Keratinocyte (primary cell): Measurements from ENCODE around the gene CACUL1. TPM values are rescaled to one million over a fixed set of nuclear protein-coding genes. Genes with fewer than 3 reads are reported as not detected.

Experiments used
- DNase-seq: peaks from one replicate; pipeline ENCODE4 v3.0.0-alpha.2; 2011; ENCODE audit warnings: low read depth, missing footprints, low spot score
- FAIRE-seq: peaks from 2 replicates; lab custom pipeline; 2011; peaks lifted over from hg19 to GRCh38; lab: Jason Lieb, UNC
- H2AFZ ChIP-seq: 2 replicates; pipeline ENCODE4 v1.6.0; 2012; ENCODE audit warnings: low read length, control low read depth, inconsistent platforms; ENCODE audit not compliant: control insufficient read depth
- H3K27ac ChIP-seq: 2 replicates; pipeline ENCODE4 v1.5.1; 2011; ENCODE audit warnings: low read length; ENCODE audit not compliant: control insufficient read depth, insufficient read depth
- H3K27me3 ChIP-seq: 3 replicates; pipeline ENCODE4 v1.6.0; 2011; ENCODE audit warnings: low read length; ENCODE audit not compliant: control insufficient read depth, insufficient read depth; ENCODE audit errors: extremely low read depth
- H3K36me3 ChIP-seq, 2 experiments: 2 replicates in 1 of 2; 3 replicates in 1 of 2; pipeline ENCODE4 v1.5.1; 2011; ENCODE audit warnings: low read length in 2 of 2, mild to moderate bottlenecking in 1 of 2; ENCODE audit not compliant: control insufficient read depth in 2 of 2, insufficient read depth in 2 of 2; ENCODE audit errors: extremely low read depth in 1 of 2
- H3K4me1 ChIP-seq: 3 replicates; pipeline ENCODE4 v1.5.1; 2011; ENCODE audit warnings: low read length; ENCODE audit not compliant: control insufficient read depth, insufficient read depth; ENCODE audit errors: extremely low read depth
- H3K4me2 ChIP-seq: 3 replicates; pipeline ENCODE4 v1.6.0; 2011; ENCODE audit warnings: low read depth, low read length; ENCODE audit not compliant: control insufficient read depth, insufficient read depth; ENCODE audit errors: extremely low read depth
- H3K4me3 ChIP-seq, 3 experiments: fragments of 200-600 bp in 1 of 3; sonication (generic) in 1 of 3; 2 replicates in 2 of 3; 3 replicates in 1 of 3; pipeline ENCODE4 v1.5.1; 2011 to 2016; ENCODE audit warnings: low read length in 3 of 3, mild to moderate bottlenecking in 3 of 3, control low read depth in 2 of 3, inconsistent platforms in 1 of 3, low read depth in 1 of 3, mixed read lengths in 1 of 3, mixed run types in 1 of 3, moderate library complexity in 1 of 3; ENCODE audit not compliant: control insufficient read depth in 2 of 3, insufficient read depth in 2 of 3; ENCODE audit errors: extremely low read depth in 1 of 3
- H3K79me2 ChIP-seq: 2 replicates; pipeline ENCODE4 v1.6.0; 2012; ENCODE audit warnings: low read length; ENCODE audit not compliant: control insufficient read depth, insufficient read depth
- H3K9ac ChIP-seq: 3 replicates; pipeline ENCODE4 v1.6.0; 2011; ENCODE audit warnings: low read length; ENCODE audit not compliant: control insufficient read depth, insufficient read depth; ENCODE audit errors: extremely low read depth
- H3K9me1 ChIP-seq: 3 replicates; pipeline ENCODE4 v1.6.0; 2011; ENCODE audit warnings: low read length; ENCODE audit not compliant: control insufficient read depth, insufficient read depth; ENCODE audit errors: extremely low read depth
- H3K9me3 ChIP-seq: 2 replicates; pipeline ENCODE4 v1.5.1; 2012; ENCODE audit warnings: low read depth, low read length; ENCODE audit not compliant: control insufficient read depth
- H4K20me1 ChIP-seq: 3 replicates; pipeline ENCODE4 v1.6.0; 2011; ENCODE audit warnings: low read length; ENCODE audit not compliant: control insufficient read depth, insufficient read depth; ENCODE audit errors: extremely low read depth
- CTCF ChIP-seq, 3 experiments: IDR thresholded peaks in 1 of 3; conservative IDR thresholded peaks in 1 of 3; optimal IDR thresholded peaks in 1 of 3; 2 replicates in 2 of 3; 3 replicates in 1 of 3; pipeline versions ENCODE3 to v1.5.1; 2011; ENCODE audit warnings: low read length in 3 of 3, mild to moderate bottlenecking in 3 of 3, moderate library complexity in 2 of 3, control low read depth in 1 of 3, inconsistent platforms in 1 of 3; ENCODE audit not compliant: insufficient read depth in 2 of 3; ENCODE audit errors: extremely low read depth in 1 of 3
- EZH2 ChIP-seq: IDR thresholded peaks from one replicate; pipeline ENCODE4 v1.6.1; 2012; ENCODE audit warnings: inconsistent platforms, mild to moderate bottlenecking, low read length, moderate library complexity
- dilution Hi-C: fragments of 300-500 bp; cut with MboI; formaldehyde crosslinking; loops from one replicate; pipeline ENCODE4 v1.7.0; 2020; ENCODE audit warnings: low sequenced_read_pairs; ENCODE audit not compliant: extremely low pct_ligation_motif_present
- polyA plus RNA-seq, 5 experiments: library from polyadenylated mRNA; depleted of rRNA in 3 of 5; stranded (reverse) in 3 of 5; stranded (forward) in 1 of 5; unstranded in 1 of 5; fragments of >200 nt; gene quantifications; 1 replicate in 1 of 5; 2 replicates in 3 of 5; 3 replicates in 1 of 5; pipeline versions ENCODE4 v1.2.1 to v1.2.3, GENCODE V29; 2011 to 2012; ENCODE audit warnings: missing spikeins in 2 of 5, low read depth in 1 of 5, low replicate concordance in 1 of 5

CACUL1 gene
- polyA plus RNA-seq, 1 donor (not counting 4 experiments of a cell fraction or from before 2014, with no cell fraction given): 36.5 TPM

- TF ChIP-seq CTCF (optimal IDR thresholded peaks at IDR 0.05 in 1 of 3, IDR thresholded peaks at IDR 0.05 in 1 of 3, conservative IDR thresholded peaks at IDR 0.05 in 1 of 3; ENCODE audit: extremely low read depth in 1 of 3, insufficient read depth in 2 of 3, low read length in 3 of 3) (no peak), EZH2 (no peak)
- DNase-seq (no peak), FAIRE-seq (no peak)
- Histone ChIP-seq H3K27ac (no peak overlapping the region), H3K9me3 (no peaks in the 10 kb centered on the region), H3K9ac (no peak overlapping the region), H3K4me1 (peaks cover 7% of the 10 kb centered on the region), H3K27me3 (no peaks in the 10 kb centered on the region), H3K4me2 (no peak overlapping the region), H3K9me1 (no peaks in the 10 kb centered on the region), H3K4me3 (no peak overlapping the region), H3K79me2 (peaks cover 18% of the 10 kb centered on the region), H3K36me3 (peaks cover 5 to 7% of the 10 kb centered on the region in 2 experiments), H4K20me1 (no peaks in the 10 kb centered on the region), H2AFZ (no peak overlapping the region)
- dilution Hi-C loops: loop anchor here (25.0 kb wide), 1 partner anchor 308 kb away; no protein-coding TSS in a partner anchor
These were observed 50.1 kb downstream of the CACUL1 start for GRCh38 chr10:118704711-118705110.

GRCh38 chr10:118701529-118702323 lies 53.0 kb downstream of the CACUL1 start:
- TF ChIP-seq CTCF (optimal IDR thresholded peaks at IDR 0.05 in 1 of 3, IDR thresholded peaks at IDR 0.05 in 1 of 3, conservative IDR thresholded peaks at IDR 0.05 in 1 of 3; ENCODE audit: extremely low read depth in 1 of 3, insufficient read depth in 2 of 3, low read length in 3 of 3) (no peak), EZH2 (no peak)
- Histone ChIP-seq H3K27me3 (no peaks in the 10 kb centered on the region), H3K79me2 (peaks cover 13% of the 10 kb centered on the region), H3K9me3 (no peaks in the 10 kb centered on the region), H3K9me1 (no peaks in the 10 kb centered on the region), H3K4me3 (no peak overlapping the region), H4K20me1 (no peaks in the 10 kb centered on the region), H3K4me1 (peaks cover 16% of the 10 kb centered on the region), H2AFZ (no peak overlapping the region), H3K36me3 (peaks cover 5 to 10% of the 10 kb centered on the region in 2 experiments), H3K27ac (no peak overlapping the region), H3K9ac (no peak overlapping the region), H3K4me2 (no peak overlapping the region)
- FAIRE-seq: peak; percentile 5
- dilution Hi-C loops: loop anchor here (25.0 kb wide), 1 partner anchor 311 kb away; no protein-coding TSS in a partner anchor
- DNase-seq: no peak
